A549 (cell line): ENCODE measurements around the gene TLR5. TPM values are rescaled to one million over a fixed set of nuclear protein-coding genes. Genes with fewer than 3 reads are reported as not detected.

Experiments used
- ATAC-seq, 2 experiments: fragments of 200-7000 bp in 1 of 2; fragments of >200 bp in 1 of 2; cut with Nextera tagmentation in 1 of 2; cut with Tn5 transposase in 1 of 2; 3 replicates each; pipeline versions ENCODE4 v1.8.0 to v1.9.1; 2018 to 2020; ENCODE audit warnings: mild to moderate bottlenecking in 1 of 2, moderate library complexity in 1 of 2
- CTCF ChIA-PET: fragments of 300-600 bp; sonication (Branson Sonifier 250); formaldehyde crosslinking; extraction: SDS; loops from one replicate; lab custom pipeline; 2021; ENCODE audit warnings: antibody characterized with exemption, inconsistent platforms; lab: Yijun Ruan, JAX
- POLR2A ChIA-PET: fragments of 350-600 bp; formaldehyde crosslinking; extraction: SDS; loops from one replicate; lab custom pipeline; 2021; ENCODE audit warnings: antibody characterized with exemption, inconsistent platforms; lab: Yijun Ruan, JAX
- DNase-seq, 2 experiments: peaks; one replicate each; pipeline versions ENCODE4 v3.0.0 to v3.0.0-alpha.2; 2011 to 2016; ENCODE audit warnings: low read depth in 1 of 2, low spot score in 1 of 2
- FAIRE-seq: peaks from 2 replicates; lab custom pipeline; 2011; peaks lifted over from hg19 to GRCh38; lab: Jason Lieb, UNC
- H3K27ac ChIP-seq, 2 experiments: fragments of >200 bp; sonication (Bioruptor Twin); formaldehyde crosslinking; 3 replicates each; pipeline ENCODE4 v1.5.1; 2016 to 2017
- H3K4me1 ChIP-seq: fragments of >200 bp; sonication (Bioruptor Twin); formaldehyde crosslinking; 3 replicates; pipeline ENCODE4 v1.6.1; 2016
- H3K4me2 ChIP-seq: fragments of >200 bp; sonication (Bioruptor Twin); formaldehyde crosslinking; 3 replicates; pipeline ENCODE4 v1.6.1; 2016
- H3K4me3 ChIP-seq: fragments of >200 bp; sonication (Bioruptor Twin); formaldehyde crosslinking; 3 replicates; pipeline ENCODE4 v1.5.1; 2016
- H3K9me3 ChIP-seq: fragments of >200 bp; sonication (Bioruptor Twin); formaldehyde crosslinking; 3 replicates; pipeline ENCODE4 v1.6.1; 2016
- BHLHE40 ChIP-seq: IDR thresholded peaks from 2 replicates; pipeline ENCODE4 v1.6.1; 2012; ENCODE audit warnings: low read depth, low read length, inconsistent platforms
- CEBPB ChIP-seq, 2 experiments: fragments of >200 bp in 1 of 2; sonication (Bioruptor Twin) in 1 of 2; formaldehyde crosslinking in 1 of 2; IDR thresholded peaks; 2 replicates each; pipeline ENCODE4 v1.6.1; 2012 to 2016
- CHD2 ChIP-seq: fragments of 150-350 bp; IDR thresholded peaks from 2 replicates; pipeline ENCODE4 v1.6.1; 2014; ENCODE audit warnings: low read length; ENCODE audit not compliant: partially characterized antibody
- EHF ChIP-seq: fragments of 250-450 bp; sonication (Bioruptor Pico); IDR thresholded peaks from 2 replicates; pipeline ENCODE4 v1.5.0; 2020; ENCODE audit warnings: mild to moderate bottlenecking
- FOSB ChIP-seq: fragments of 250-450 bp; sonication (Bioruptor Pico); IDR thresholded peaks from 2 replicates; pipeline ENCODE4 v1.5.0; 2020; ENCODE audit warnings: mild to moderate bottlenecking, moderate library complexity
- FOXS1 ChIP-seq: fragments of 250-450 bp; sonication (Bioruptor Pico); IDR thresholded peaks from 2 replicates; pipeline ENCODE4 v1.5.0; 2020; ENCODE audit warnings: mild to moderate bottlenecking, moderate library complexity
- GATA3 ChIP-seq: IDR thresholded peaks from 2 replicates; pipeline ENCODE4 v1.6.1; 2012; ENCODE audit warnings: borderline replicate concordance
- JUNB ChIP-seq: fragments of >200 bp; sonication (Bioruptor Twin); formaldehyde crosslinking; IDR thresholded peaks from 2 replicates; pipeline ENCODE4 v1.6.1; 2016
- KDM1A ChIP-seq: fragments of 200-600 bp; sonication (generic); IDR thresholded peaks from 2 replicates; pipeline ENCODE4 v1.6.1; 2016; ENCODE audit warnings: low read depth, mild to moderate bottlenecking
- MYC ChIP-seq: IDR thresholded peaks from 2 replicates; pipeline ENCODE4 v1.6.1; 2012; ENCODE audit warnings: mild to moderate bottlenecking, inconsistent platforms, low read length, improper control_type of control experiment, borderline replicate concordance
- POLR2AphosphoS2 ChIP-seq: conservative IDR thresholded peaks from 2 replicates; pipeline ENCODE4 v1.6.1; 2012; ENCODE audit warnings: low read length, improper control_type of control experiment, inconsistent platforms
- RAD21 ChIP-seq, 2 experiments: fragments of >200 bp in 1 of 2; sonication (Bioruptor Twin) in 1 of 2; formaldehyde crosslinking in 1 of 2; IDR thresholded peaks in 1 of 2; conservative IDR thresholded peaks in 1 of 2; 2 replicates in 1 of 2; 3 replicates in 1 of 2; pipeline ENCODE4 v1.6.1; 2012 to 2018; ENCODE audit warnings: inconsistent platforms in 1 of 2
- RCOR1 ChIP-seq: fragments of 150-350 bp; IDR thresholded peaks from 2 replicates; pipeline ENCODE4 v1.6.1; 2014; ENCODE audit warnings: antibody characterized with exemption, low read length, low read depth
- SMC3 ChIP-seq: fragments of >200 bp; sonication (Bioruptor Twin); formaldehyde crosslinking; IDR thresholded peaks from 3 replicates; pipeline ENCODE4 v1.6.1; 2018; ENCODE audit warnings: inconsistent platforms
- TFCP2L1 ChIP-seq: fragments of 250-450 bp; sonication (Bioruptor Pico); IDR thresholded peaks from 2 replicates; pipeline ENCODE4 v1.5.0; 2021; ENCODE audit warnings: mild to moderate bottlenecking
- ZC3H11A ChIP-seq: fragments of 450-650 bp; IDR thresholded peaks from 2 replicates; pipeline ENCODE4 v1.6.1; 2014; ENCODE audit warnings: antibody characterized with exemption, mild to moderate bottlenecking
- ZNF302 ChIP-seq: fragments of 250-450 bp; sonication (Bioruptor Pico); IDR thresholded peaks from 2 replicates; pipeline ENCODE4 v1.9.0; 2021; ENCODE audit warnings: inconsistent platforms, mild to moderate bottlenecking, moderate library complexity
- WGBS: methylation state at CpG from one replicate; pipeline ENCODE4 v1.1.6; 2017; ENCODE audit errors: missing lambda C conversion rate; 5-methylcytosine and 5-hydroxymethylcytosine counted together
- polyA plus RNA-seq, 4 experiments: library from polyadenylated mRNA; depleted of rRNA in 3 of 4; stranded (reverse); fragments of >200 nt; fragmentation: RNase III in 1 of 4; extraction: RNeasy Plus Mini Kit Qiagen cat#74134 plus additional on column Dnase treatment in 1 of 4; gene quantifications; 2 replicates in 3 of 4; 3 replicates in 1 of 4; pipeline ENCODE4 v1.2.3, GENCODE V29; 2011 to 2017
- TF ChIP-seq, protein P1 (sequence below): IDR thresholded peaks from 2 replicates; pipeline ENCODE4 v1.6.1; 2012
- TF ChIP-seq, protein P2 (sequence below): fragments of 450-650 bp; IDR thresholded peaks from 2 replicates; pipeline ENCODE4 v1.6.1; 2014; ENCODE audit warnings: antibody characterized with exemption
- TF ChIP-seq, protein P3 (sequence below): IDR thresholded peaks from 2 replicates; pipeline ENCODE4 v1.6.1; 2012; ENCODE audit warnings: low read depth, borderline replicate concordance
- TF ChIP-seq, protein P4 (sequence below): fragments of 250-450 bp; sonication (Bioruptor Pico); IDR thresholded peaks from 2 replicates; pipeline ENCODE4 v1.5.0; 2020; ENCODE audit warnings: low read depth, mild to moderate bottlenecking, moderate library complexity
- TF ChIP-seq, protein P5 (sequence below): fragments of >200 bp; sonication (Bioruptor Twin); formaldehyde crosslinking; IDR thresholded peaks from 3 replicates; pipeline ENCODE4 v1.5.1; 2016

The TLR5 gene
- polyA plus RNA-seq, 2 of the 4 experiments (the other 2 are of a cell fraction), result 0.22 to 1.3 TPM

DNA sequence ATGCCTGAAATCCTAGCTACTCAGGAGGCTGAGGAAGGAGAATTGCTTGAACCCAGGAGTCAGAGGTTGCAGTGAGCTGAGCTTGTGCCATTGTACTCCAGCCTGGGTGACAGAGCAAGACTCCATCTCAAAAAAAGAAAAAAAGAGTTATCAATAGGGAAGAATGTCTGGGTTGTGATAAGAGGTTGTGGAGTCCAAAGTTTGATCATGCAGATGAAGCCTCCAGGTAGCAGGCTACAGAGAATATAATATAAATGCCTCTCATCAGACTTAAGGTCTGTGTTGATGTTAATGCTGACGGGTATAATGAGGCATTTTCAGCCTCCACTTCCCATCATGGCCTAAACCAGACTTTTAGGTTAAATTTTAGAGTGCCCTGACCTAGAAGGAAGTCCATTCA, 24.6 kb downstream of the TLR5 start:
- Histone ChIP-seq H3K27ac (no peak overlapping the region), H3K4me3 (no peak overlapping the region), H3K4me1 (no peaks in the 10 kb centered on the region), H3K4me2 (no peak overlapping the region), H3K9me3 (no peaks in the 10 kb centered on the region)
- ChIA-PET POLR2A (no interaction called here), CTCF (interaction anchor here (1.2 to 2.8 kb wide), 6 partner anchors 8 to 276 kb away, joined by 3 to 18 read pairs (median 6); no protein-coding TSS in a partner anchor)
- 4% methylated on average over 1 of the region's 1 CpG for WGBS
- FAIRE-seq (no peak), DNase-seq (no peak), ATAC-seq (no peak)
- TF ChIP-seq RCOR1, result no peak
- TF ChIP-seq ZNF302 (CRISPR knock-in tag), result no peak
- no peak for TF ChIP-seq MYC
- no peak for TF ChIP-seq CHD2

DNA sequence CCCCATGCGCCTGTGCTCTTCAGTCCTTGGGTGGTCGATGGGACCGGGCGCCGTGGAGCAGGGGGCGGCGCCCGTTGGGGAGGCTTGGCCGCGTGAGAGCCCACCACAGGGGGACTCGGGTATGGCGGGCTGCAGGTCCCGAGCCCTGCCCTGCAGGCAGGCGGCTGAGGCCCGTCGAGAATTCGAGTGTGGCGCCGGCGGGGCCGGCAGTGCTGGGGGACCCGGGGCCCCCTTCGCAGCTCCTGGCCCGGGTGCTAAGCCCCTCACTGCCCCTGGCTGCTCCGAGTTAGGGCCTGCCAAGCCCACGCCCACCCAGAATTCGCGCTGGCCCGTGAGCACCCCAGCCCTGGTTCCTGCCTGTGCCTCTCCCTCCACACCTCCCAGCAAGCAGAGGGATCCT, 26.1 kb downstream of the TLR5 start:
- no peak overlapping the region for H3K4me2 ChIP-seq
- ChIA-PET POLR2A (no interaction called here), CTCF (interaction anchor here (0.6 to 2.8 kb wide), 5 partner anchors 10 to 1556 kb away, joined by 3 to 18 read pairs (median 8); no protein-coding TSS in a partner anchor)
- DNase-seq, result no peak
- no peak for FAIRE-seq
- TF ChIP-seq FOXS1 (CRISPR knock-in tag) (no peak), BHLHE40 (no peak), SMC3 (no peak), CEBPB (IDR thresholded peaks at IDR 0.05) (no peak), JUNB (no peak), ZC3H11A (no peak), KDM1A (no peak), CHD2 (no peak), POLR2AphosphoS2 (no peak), EHF (no peak), FOSB (CRISPR knock-in tag) (no peak), RAD21 (conservative IDR thresholded peaks at IDR 0.05 in 1 of 2, IDR thresholded peaks at IDR 0.05 in 1 of 2) (no peak), GATA3 (no peak), TFCP2L1 (CRISPR knock-in tag) (no peak)
- TF ChIP-seq, protein P1, sequence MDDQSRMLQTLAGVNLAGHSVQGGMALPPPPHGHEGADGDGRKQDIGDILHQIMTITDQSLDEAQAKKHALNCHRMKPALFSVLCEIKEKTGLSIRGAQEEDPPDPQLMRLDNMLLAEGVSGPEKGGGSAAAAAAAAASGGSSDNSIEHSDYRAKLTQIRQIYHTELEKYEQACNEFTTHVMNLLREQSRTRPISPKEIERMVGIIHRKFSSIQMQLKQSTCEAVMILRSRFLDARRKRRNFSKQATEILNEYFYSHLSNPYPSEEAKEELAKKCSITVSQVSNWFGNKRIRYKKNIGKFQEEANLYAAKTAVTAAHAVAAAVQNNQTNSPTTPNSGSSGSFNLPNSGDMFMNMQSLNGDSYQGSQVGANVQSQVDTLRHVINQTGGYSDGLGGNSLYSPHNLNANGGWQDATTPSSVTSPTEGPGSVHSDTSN, result no peak
- TF ChIP-seq, protein P2, sequence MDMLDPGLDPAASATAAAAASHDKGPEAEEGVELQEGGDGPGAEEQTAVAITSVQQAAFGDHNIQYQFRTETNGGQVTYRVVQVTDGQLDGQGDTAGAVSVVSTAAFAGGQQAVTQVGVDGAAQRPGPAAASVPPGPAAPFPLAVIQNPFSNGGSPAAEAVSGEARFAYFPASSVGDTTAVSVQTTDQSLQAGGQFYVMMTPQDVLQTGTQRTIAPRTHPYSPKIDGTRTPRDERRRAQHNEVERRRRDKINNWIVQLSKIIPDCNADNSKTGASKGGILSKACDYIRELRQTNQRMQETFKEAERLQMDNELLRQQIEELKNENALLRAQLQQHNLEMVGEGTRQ, result no peak
- TF ChIP-seq, protein P3, sequence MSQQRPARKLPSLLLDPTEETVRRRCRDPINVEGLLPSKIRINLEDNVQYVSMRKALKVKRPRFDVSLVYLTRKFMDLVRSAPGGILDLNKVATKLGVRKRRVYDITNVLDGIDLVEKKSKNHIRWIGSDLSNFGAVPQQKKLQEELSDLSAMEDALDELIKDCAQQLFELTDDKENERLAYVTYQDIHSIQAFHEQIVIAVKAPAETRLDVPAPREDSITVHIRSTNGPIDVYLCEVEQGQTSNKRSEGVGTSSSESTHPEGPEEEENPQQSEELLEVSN, result no peak
- TF ChIP-seq, protein P4, sequence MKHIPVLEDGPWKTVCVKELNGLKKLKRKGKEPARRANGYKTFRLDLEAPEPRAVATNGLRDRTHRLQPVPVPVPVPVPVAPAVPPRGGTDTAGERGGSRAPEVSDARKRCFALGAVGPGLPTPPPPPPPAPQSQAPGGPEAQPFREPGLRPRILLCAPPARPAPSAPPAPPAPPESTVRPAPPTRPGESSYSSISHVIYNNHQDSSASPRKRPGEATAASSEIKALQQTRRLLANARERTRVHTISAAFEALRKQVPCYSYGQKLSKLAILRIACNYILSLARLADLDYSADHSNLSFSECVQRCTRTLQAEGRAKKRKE, result no peak
- TF ChIP-seq, protein P5, sequence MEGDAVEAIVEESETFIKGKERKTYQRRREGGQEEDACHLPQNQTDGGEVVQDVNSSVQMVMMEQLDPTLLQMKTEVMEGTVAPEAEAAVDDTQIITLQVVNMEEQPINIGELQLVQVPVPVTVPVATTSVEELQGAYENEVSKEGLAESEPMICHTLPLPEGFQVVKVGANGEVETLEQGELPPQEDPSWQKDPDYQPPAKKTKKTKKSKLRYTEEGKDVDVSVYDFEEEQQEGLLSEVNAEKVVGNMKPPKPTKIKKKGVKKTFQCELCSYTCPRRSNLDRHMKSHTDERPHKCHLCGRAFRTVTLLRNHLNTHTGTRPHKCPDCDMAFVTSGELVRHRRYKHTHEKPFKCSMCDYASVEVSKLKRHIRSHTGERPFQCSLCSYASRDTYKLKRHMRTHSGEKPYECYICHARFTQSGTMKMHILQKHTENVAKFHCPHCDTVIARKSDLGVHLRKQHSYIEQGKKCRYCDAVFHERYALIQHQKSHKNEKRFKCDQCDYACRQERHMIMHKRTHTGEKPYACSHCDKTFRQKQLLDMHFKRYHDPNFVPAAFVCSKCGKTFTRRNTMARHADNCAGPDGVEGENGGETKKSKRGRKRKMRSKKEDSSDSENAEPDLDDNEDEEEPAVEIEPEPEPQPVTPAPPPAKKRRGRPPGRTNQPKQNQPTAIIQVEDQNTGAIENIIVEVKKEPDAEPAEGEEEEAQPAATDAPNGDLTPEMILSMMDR, result no peak
- no peaks in the 10 kb centered on the region for H3K4me1 ChIP-seq
- no peak overlapping the region for H3K4me3 ChIP-seq
- no peak for ATAC-seq
- 71% methylated on average over 18 of the region's 29 CpGs for WGBS
- no peaks in the 10 kb centered on the region for H3K9me3 ChIP-seq
- no peak overlapping the region for H3K27ac ChIP-seq
